ENCODE measurements around the gene PNPLA5.

PNPLA5 gene

DNA sequence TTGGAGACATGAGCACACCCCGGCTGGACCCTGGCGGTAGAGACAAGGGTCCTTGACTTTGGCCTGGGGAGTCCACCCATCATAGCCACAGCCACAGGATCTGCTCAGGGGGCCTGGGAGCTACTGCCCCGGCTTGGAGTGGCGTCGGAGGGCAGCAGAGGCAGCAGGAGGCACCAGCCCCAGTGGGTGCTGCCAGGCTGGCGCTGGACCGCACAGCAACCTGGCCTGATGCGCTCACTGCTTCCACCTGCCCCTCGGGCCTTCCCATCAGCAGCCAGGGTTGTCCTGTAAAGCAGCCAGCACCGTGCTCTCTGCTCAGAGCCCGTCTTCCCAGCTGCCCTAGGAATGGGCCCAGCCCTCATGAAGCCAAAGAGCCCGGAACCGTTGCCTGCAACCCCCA lies 51.4 kb downstream of the PNPLA5 start:
- no peak overlapping the region for H3K27ac ChIP-seq (replicated peaks)
- no peak overlapping the region for H3K4me3 ChIP-seq (replicated peaks; ENCODE audit: insufficient read depth, low read length)
- peaks cover 3% of the 10 kb centered on the region for H3K27me3 ChIP-seq (ENCODE audit: insufficient read depth, poor library complexity, severe bottlenecking)
- TF ChIP-seq SPI1 (IDR thresholded peaks at IDR 0.05; ENCODE audit: borderline replicate concordance, low read depth), result no peak
- no peak for TF ChIP-seq GABPA (IDR thresholded peaks at IDR 0.05; ENCODE audit: low read depth)
- TF ChIP-seq, protein P1, sequence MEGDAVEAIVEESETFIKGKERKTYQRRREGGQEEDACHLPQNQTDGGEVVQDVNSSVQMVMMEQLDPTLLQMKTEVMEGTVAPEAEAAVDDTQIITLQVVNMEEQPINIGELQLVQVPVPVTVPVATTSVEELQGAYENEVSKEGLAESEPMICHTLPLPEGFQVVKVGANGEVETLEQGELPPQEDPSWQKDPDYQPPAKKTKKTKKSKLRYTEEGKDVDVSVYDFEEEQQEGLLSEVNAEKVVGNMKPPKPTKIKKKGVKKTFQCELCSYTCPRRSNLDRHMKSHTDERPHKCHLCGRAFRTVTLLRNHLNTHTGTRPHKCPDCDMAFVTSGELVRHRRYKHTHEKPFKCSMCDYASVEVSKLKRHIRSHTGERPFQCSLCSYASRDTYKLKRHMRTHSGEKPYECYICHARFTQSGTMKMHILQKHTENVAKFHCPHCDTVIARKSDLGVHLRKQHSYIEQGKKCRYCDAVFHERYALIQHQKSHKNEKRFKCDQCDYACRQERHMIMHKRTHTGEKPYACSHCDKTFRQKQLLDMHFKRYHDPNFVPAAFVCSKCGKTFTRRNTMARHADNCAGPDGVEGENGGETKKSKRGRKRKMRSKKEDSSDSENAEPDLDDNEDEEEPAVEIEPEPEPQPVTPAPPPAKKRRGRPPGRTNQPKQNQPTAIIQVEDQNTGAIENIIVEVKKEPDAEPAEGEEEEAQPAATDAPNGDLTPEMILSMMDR (IDR thresholded peaks at IDR 0.05; ENCODE audit: insufficient read depth, low read length), result no peak
- TF ChIP-seq REST (IDR thresholded peaks at IDR 0.05; ENCODE audit: insufficient replicate concordance, low read depth), result no peak
- TF ChIP-seq POLR2AphosphoS5 (IDR thresholded peaks at IDR 0.05; ENCODE audit: low read depth), result no peak
- DNase-seq (ENCODE audit: low read depth in 1 of 2, low spot score in 1 of 2), result no peak

GRCh38 chr22:43839781-43840180 lies 52.0 kb downstream of the PNPLA5 start:
- H3K27me3 ChIP-seq (ENCODE audit: insufficient read depth, poor library complexity, severe bottlenecking), result peaks cover 7% of the 10 kb centered on the region
- no peak overlapping the region for H3K4me3 ChIP-seq (replicated peaks; ENCODE audit: insufficient read depth, low read length)
- DNase-seq (ENCODE audit: low read depth in 1 of 2, low spot score in 1 of 2), result no peak
- H3K27ac ChIP-seq (replicated peaks), result no peak overlapping the region
- TF ChIP-seq POLR2AphosphoS5 (IDR thresholded peaks at IDR 0.05; ENCODE audit: low read depth) (no peak), SPI1 (IDR thresholded peaks at IDR 0.05; ENCODE audit: borderline replicate concordance, low read depth) (no peak), GABPA (IDR thresholded peaks at IDR 0.05; ENCODE audit: low read depth) (no peak), REST (IDR thresholded peaks at IDR 0.05; ENCODE audit: insufficient replicate concordance, low read depth) (no peak)
- TF ChIP-seq, protein P1 (IDR thresholded peaks at IDR 0.05; ENCODE audit: insufficient read depth, low read length), result no peak

GRCh38 chr22:43838571-43839307 lies 53.1 kb downstream of the PNPLA5 start:
- H3K27ac ChIP-seq (replicated peaks), result no peak overlapping the region
- peaks cover 9% of the 10 kb centered on the region for H3K27me3 ChIP-seq (ENCODE audit: insufficient read depth, poor library complexity, severe bottlenecking)
- no peak overlapping the region for H3K4me3 ChIP-seq (replicated peaks; ENCODE audit: insufficient read depth, low read length)
- DNase-seq (ENCODE audit: low read depth in 1 of 2, low spot score in 1 of 2), result no peak
- TF ChIP-seq GABPA (IDR thresholded peaks at IDR 0.05; ENCODE audit: low read depth) (no peak), REST (IDR thresholded peaks at IDR 0.05; ENCODE audit: insufficient replicate concordance, low read depth) (no peak), SPI1 (IDR thresholded peaks at IDR 0.05; ENCODE audit: borderline replicate concordance, low read depth) (no peak), POLR2AphosphoS5 (IDR thresholded peaks at IDR 0.05; ENCODE audit: low read depth) (no peak)
- TF ChIP-seq, protein P1 (IDR thresholded peaks at IDR 0.05; ENCODE audit: insufficient read depth, low read length), result no peak

All from HL-60 (cell line).